Measurements from ENCODE around the gene GGCT.

The GGCT gene

GRCh38 chr7:30478349-30479201 lies 26.1 kb downstream of the GGCT start, which contains the start of gene NOD1:
TSS of gene NOD1 (minus strand) at chr7:30478784. CDS start at chr7:30456921, 21,863 bp downstream.
- peak; percentile 15 for DNase-seq (ENCODE audit: low read depth)

- no peak for DNase-seq (ENCODE audit: low read depth)
Observed at GRCh38 chr7:30476459-30477145, 28.0 kb downstream of the GGCT start.

- no peak for DNase-seq (ENCODE audit: low read depth)
Observed at GRCh38 chr7:30475580-30475979, 29.0 kb downstream of the GGCT start.

GRCh38 chr7:30474893-30475292 lies 29.7 kb downstream of the GGCT start:
- no peak for DNase-seq (ENCODE audit: low read depth)

GRCh38 chr7:30474485-30474884 lies 30.1 kb downstream of the GGCT start:
- DNase-seq (ENCODE audit: low read depth), result no peak

GRCh38 chr7:30473903-30474302 lies 30.7 kb downstream of the GGCT start:
- DNase-seq (ENCODE audit: low read depth), result no peak

- DNase-seq (ENCODE audit: low read depth), result no peak
Observed at GRCh38 chr7:30472784-30473775, 31.5 kb downstream of the GGCT start.

GRCh38 chr7:30472081-30472783 lies 32.4 kb downstream of the GGCT start:
- DNase-seq (ENCODE audit: low read depth), result no peak

GRCh38 chr7:30471205-30471604 lies 33.4 kb downstream of the GGCT start:
- no peak for DNase-seq (ENCODE audit: low read depth)

GRCh38 chr7:30470771-30471170 lies 33.9 kb downstream of the GGCT start:
- DNase-seq (ENCODE audit: low read depth), result no peak

- no peak for DNase-seq (ENCODE audit: low read depth)
Observed at GRCh38 chr7:30470163-30470770, 34.4 kb downstream of the GGCT start.

- DNase-seq (ENCODE audit: low read depth), result no peak
Observed at GRCh38 chr7:30469303-30469702, 35.3 kb downstream of the GGCT start.

- DNase-seq (ENCODE audit: low read depth), result no peak
Observed at GRCh38 chr7:30468791-30469190, 35.8 kb downstream of the GGCT start.

- DNase-seq (ENCODE audit: low read depth), result no peak
Observed at GRCh38 chr7:30468041-30468440, 36.6 kb downstream of the GGCT start.

- no peak for DNase-seq (ENCODE audit: low read depth)
Observed at GRCh38 chr7:30467271-30467670, 37.4 kb downstream of the GGCT start.

- no peak for DNase-seq (ENCODE audit: low read depth)
Observed at GRCh38 chr7:30466266-30466665, 38.4 kb downstream of the GGCT start.

- DNase-seq (ENCODE audit: low read depth), result no peak
Observed at GRCh38 chr7:30465811-30466180, 38.8 kb downstream of the GGCT start.

GRCh38 chr7:30465046-30465810 lies 39.4 kb downstream of the GGCT start:
- DNase-seq (ENCODE audit: low read depth), result no peak

GRCh38 chr7:30464231-30464671 lies 40.4 kb downstream of the GGCT start:
- no peak for DNase-seq (ENCODE audit: low read depth)

Data from CMK (cell line).